ENCODE data around the gene NRXN3. TPM values are rescaled to one million over a fixed set of nuclear protein-coding genes. Genes with fewer than 3 reads are reported as not detected.

NRXN3 gene
- total and polyA plus RNA-seq, 4 donors: 0.07 to 1.2 (median 0.23) TPM

- Histone ChIP-seq H3K36me3 (ENCODE audit: control insufficient read depth in 4 of 4, insufficient read depth in 3 of 4, low read depth in 1 of 4, low read length in 3 of 4) (no peaks in the 10 kb centered on the region), H3K9me3 (ENCODE audit: control insufficient read depth in 4 of 4, low read length in 3 of 4) (no peaks in the 10 kb centered on the region), H3K9ac (ENCODE audit: low read depth in 1 of 2, low read length in 2 of 2) (no peak overlapping the region), H3K27me3 (ENCODE audit: control insufficient read depth in 4 of 4, insufficient read depth in 4 of 4, low read length in 3 of 4) (no peaks in the 10 kb centered on the region), H3K4me1 (ENCODE audit: control insufficient read depth in 4 of 4, insufficient read depth in 4 of 4, low read length in 3 of 4) (no peaks in the 10 kb centered on the region), H3K4me3 (ENCODE audit: low read depth in 1 of 3, low read length in 3 of 3) (no peak overlapping the region), H3K27ac (ENCODE audit: low read depth in 1 of 2, low read length in 2 of 2) (no peak overlapping the region)
- TF ChIP-seq FOXA2 (IDR thresholded peaks at IDR 0.05): no peak
- no peak for TF ChIP-seq MAX (IDR thresholded peaks at IDR 0.05)
- no peak for TF ChIP-seq HNF4A (conservative IDR thresholded peaks at IDR 0.05)
- no peak for TF ChIP-seq ATF3 (IDR thresholded peaks at IDR 0.05)
- no peak for TF ChIP-seq RAD21 (IDR thresholded peaks at IDR 0.05)
- TF ChIP-seq GABPA (IDR thresholded peaks at IDR 0.05 in 1 of 2, conservative IDR thresholded peaks at IDR 0.05 in 1 of 2): no peak
- no peak for TF ChIP-seq CTCF (IDR thresholded peaks at IDR 0.05; ENCODE audit: low read depth, low read length, missing input control)
- TF ChIP-seq RXRA (IDR thresholded peaks at IDR 0.05): no peak
- TF ChIP-seq YY1 (IDR thresholded peaks at IDR 0.05): no peak
- TF ChIP-seq FOXA1 (IDR thresholded peaks at IDR 0.05): no peak
- no peak for TF ChIP-seq JUND (IDR thresholded peaks at IDR 0.05)
- no peak for TF ChIP-seq REST (IDR thresholded peaks at IDR 0.05)
- TF ChIP-seq EGR1 (IDR thresholded peaks at IDR 0.05; ENCODE audit: low read depth in 2 of 2): no peak
- TF ChIP-seq SP1 (IDR thresholded peaks at IDR 0.05): no peak
- no peak for DNase-seq (ENCODE audit: low spot score)
- 45% methylated on average over 1 of the region's 1 CpG for WGBS
These were observed 513.8 kb downstream of the NRXN3 start for GRCh38 chr14:78683981-78684380.

GRCh38 chr14:78688503-78688902 lies 518.3 kb downstream of the NRXN3 start:
- TF ChIP-seq JUND (IDR thresholded peaks at IDR 0.05) (no peak), MAX (IDR thresholded peaks at IDR 0.05) (no peak), EGR1 (IDR thresholded peaks at IDR 0.05; ENCODE audit: low read depth in 2 of 2) (no peak), FOXA2 (IDR thresholded peaks at IDR 0.05) (no peak), YY1 (IDR thresholded peaks at IDR 0.05) (no peak), REST (IDR thresholded peaks at IDR 0.05) (no peak), HNF4G (IDR thresholded peaks at IDR 0.05) (no peak), ZBTB33 (IDR thresholded peaks at IDR 0.05) (no peak), GABPA (IDR thresholded peaks at IDR 0.05 in 1 of 2, conservative IDR thresholded peaks at IDR 0.05 in 1 of 2) (no peak), TAF1 (conservative IDR thresholded peaks at IDR 0.05) (no peak), RAD21 (IDR thresholded peaks at IDR 0.05) (no peak), ATF3 (IDR thresholded peaks at IDR 0.05) (no peak), FOXA1 (IDR thresholded peaks at IDR 0.05) (no peak), NR2F2 (IDR thresholded peaks at IDR 0.05) (no peak), RXRA (IDR thresholded peaks at IDR 0.05) (no peak)
- H3K9ac ChIP-seq (ENCODE audit: low read depth in 1 of 2, low read length in 2 of 2): no peak overlapping the region
- no peaks in the 10 kb centered on the region for H3K4me1 ChIP-seq (ENCODE audit: control insufficient read depth in 4 of 4, insufficient read depth in 4 of 4, low read length in 3 of 4)
- no peak for DNase-seq (ENCODE audit: low spot score)
- no peak overlapping the region for H3K27ac ChIP-seq (ENCODE audit: low read depth in 1 of 2, low read length in 2 of 2)
- H3K4me3 ChIP-seq (ENCODE audit: low read depth in 1 of 3, low read length in 3 of 3): no peak overlapping the region
- no peaks in the 10 kb centered on the region for H3K27me3 ChIP-seq (ENCODE audit: control insufficient read depth in 4 of 4, insufficient read depth in 4 of 4, low read length in 3 of 4)
- WGBS: 70% methylated on average over 1 of the region's 1 CpG
- H3K36me3 ChIP-seq (ENCODE audit: control insufficient read depth in 4 of 4, insufficient read depth in 3 of 4, low read depth in 1 of 4, low read length in 3 of 4): no peaks in the 10 kb centered on the region
- no peaks in the 10 kb centered on the region for H3K9me3 ChIP-seq (ENCODE audit: control insufficient read depth in 4 of 4, low read length in 3 of 4)
